Hepatocyte (in vitro differentiated cells): ENCODE measurements around the gene ADAMTS3.

Experiments
- CTCF ChIP-seq: fragments of 200-600 bp; sonication (generic); IDR thresholded peaks from 2 replicates; pipeline ENCODE4 v1.5.1; 2016; ENCODE audit warnings: antibody characterized with exemption, mild to moderate bottlenecking; ENCODE audit not compliant: poor library complexity
- EZH2 ChIP-seq: fragments of 200-600 bp; sonication (generic); IDR thresholded peaks from 2 replicates; pipeline ENCODE4 v1.6.1; 2016; ENCODE audit warnings: antibody characterized with exemption, mild to moderate bottlenecking, borderline replicate concordance
- EZH2phosphoT487 ChIP-seq: fragments of 200-600 bp; sonication (generic); IDR thresholded peaks from one replicate; pipeline ENCODE4 v1.6.1; 2018; ENCODE audit warnings: antibody characterized with exemption, mild to moderate bottlenecking, low read depth, moderate library complexity; ENCODE audit not compliant: unreplicated experiment, severe bottlenecking

- TF ChIP-seq CTCF (no peak), EZH2phosphoT487 (no peak), EZH2 (no peak)
Observed at GRCh38 chr4:72546456-72546855, 22.6 kb downstream of the ADAMTS3 start.
